Left ventricle myocardium superior (tissue), 1 donor: ENCODE results near the gene SNAPC2. TPM values are rescaled to one million over a fixed set of nuclear protein-coding genes. Genes with fewer than 3 reads are reported as not detected.

Source experiments
- ATAC-seq: fragments of 200-7000 bp; cut with Tn5 transposase; one replicate; pipeline ENCODE4 v1.9.1; 2020; ENCODE audit warnings: mild to moderate bottlenecking, moderate library complexity
- DNase-seq: peaks from one replicate; pipeline ENCODE4 v3.0.0-alpha.2; 2020
- intact Hi-C: fragments of 100-400 bp; cut with micrococcal nuclease; formaldehyde crosslinking; loops from one replicate; pipeline ENCODE4 v1.11.0; 2022
- long read RNA-seq: library from polyadenylated mRNA; unstranded; transcript quantifications from one replicate; pipeline ENCODE4 v2.0.0, GENCODE V29; 2021
- total RNA-seq: library from RNA; stranded (reverse); fragmentation: NEBNext Ultra II Directional; extraction: Animal tissue kit (Norgen Biotek cat#: 25700); gene quantifications from one replicate; pipeline ENCODE4 v1.2.1, GENCODE V29; 2021
- donor health status: DM: no; HTN: yes; CAD: no; lungs with severe emphysema.

SNAPC2 gene, protein sequence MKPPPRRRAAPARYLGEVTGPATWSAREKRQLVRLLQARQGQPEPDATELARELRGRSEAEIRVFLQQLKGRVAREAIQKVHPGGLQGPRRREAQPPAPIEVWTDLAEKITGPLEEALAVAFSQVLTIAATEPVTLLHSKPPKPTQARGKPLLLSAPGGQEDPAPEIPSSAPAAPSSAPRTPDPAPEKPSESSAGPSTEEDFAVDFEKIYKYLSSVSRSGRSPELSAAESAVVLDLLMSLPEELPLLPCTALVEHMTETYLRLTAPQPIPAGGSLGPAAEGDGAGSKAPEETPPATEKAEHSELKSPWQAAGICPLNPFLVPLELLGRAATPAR
- 9.7 TPM for total RNA-seq
- long read RNA-seq, transcript SNAPC2-201 (5 exons, 1,542 nt), result major isoform, 11 of 23 reads
- long read RNA-seq, partial matches to known transcripts, result 6 of 23 reads
- long read RNA-seq, other reads (novel, unspliced or antisense), result 2 of 23 reads

DNA sequence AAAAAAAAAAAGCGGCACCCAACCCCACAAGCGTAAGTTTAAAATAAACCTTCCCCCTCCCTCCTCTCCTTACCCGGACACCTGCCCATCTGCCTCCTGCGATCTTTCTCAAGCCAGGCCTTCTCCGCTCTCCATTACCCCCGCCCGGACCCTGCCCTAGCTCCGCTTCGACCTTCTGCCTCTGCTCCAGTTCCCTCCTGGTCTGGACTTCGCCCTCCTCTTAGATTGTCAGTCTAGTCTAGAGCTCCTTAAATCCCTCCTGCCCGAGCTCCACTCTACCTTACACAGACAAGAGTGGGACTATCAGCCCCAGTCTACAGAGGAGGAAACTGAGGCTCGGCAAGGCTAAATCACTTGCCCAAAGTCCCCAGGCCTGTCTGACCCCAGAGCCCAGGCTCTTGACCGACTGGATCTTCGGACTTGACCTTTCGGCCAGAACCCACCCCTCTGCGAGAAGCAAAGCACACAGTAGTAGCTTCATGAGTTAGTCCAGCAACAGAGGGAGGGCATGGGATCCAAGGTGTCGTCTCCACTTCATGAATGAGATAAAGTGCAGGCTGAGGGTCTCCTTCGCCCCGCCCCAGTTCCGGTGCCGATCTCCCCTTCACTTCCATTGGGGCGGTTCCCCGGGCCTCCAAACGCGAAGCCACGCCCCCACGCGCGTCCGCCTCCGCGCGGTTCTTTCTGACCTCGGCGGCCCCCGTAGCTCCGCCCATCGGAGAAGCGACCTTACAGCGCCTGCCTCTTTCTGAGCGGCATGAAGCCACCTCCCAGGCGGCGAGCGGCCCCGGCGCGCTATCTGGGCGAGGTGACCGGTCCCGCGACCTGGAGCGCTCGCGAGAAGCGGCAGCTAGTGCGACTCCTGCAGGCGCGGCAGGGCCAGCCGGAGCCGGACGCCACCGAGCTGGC lies at the start of gene SNAPC2:
SNAPC2 (plus strand) TSS at position 729 of the 909 bp plus-strand sequence; CDS start at position 758, 29 bp downstream.
- DNase-seq (peak; percentile 99), ATAC-seq (peak; percentile 72)
- intact Hi-C loops, result no loop called here

DNA sequence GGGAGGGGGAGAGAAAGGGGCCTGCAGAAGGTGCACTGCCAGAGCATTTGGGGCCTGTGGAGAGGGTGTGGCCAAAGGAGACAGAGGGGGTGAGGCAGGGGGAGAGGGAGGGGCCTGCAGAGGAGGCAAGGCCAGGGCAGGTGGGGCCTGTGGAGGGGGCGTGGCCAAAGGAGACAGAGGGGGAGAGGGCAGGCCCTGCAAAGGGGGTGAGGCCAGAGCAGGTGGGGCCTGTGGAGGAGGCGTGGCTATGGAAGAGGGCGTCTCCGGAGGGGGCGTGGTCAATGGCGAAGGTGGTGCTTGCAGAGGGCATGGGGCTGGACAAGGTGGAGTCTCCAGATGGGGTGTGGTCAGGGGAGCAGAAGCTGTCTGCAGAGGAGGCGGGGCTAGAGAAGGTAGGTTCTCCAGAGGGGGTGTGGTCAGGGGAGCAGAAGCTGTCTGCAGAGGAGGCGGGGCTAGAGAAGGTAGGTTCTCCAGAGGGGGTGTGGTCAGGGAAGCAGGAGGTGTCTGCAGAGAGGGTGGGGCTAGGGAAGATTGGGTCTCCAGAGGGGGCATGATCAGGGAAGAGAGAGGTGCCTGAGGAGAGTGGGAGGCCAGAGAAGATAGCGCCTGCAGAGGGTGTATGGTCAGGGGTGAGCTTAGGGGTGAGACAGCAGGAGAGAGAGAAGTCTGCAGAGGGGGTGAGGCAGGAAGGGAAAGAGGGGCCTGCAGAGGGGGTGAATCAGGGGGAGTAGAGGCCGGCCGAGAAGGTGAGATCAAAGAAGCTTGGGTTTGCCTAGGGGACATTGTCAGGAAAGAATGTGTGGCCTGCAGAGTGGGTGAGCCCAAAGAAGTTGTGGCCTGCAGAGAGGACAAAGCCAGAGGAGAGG lies 49.3 kb upstream of the SNAPC2 start:
- ATAC-seq (no peak), DNase-seq (peak; percentile 49)
- intact Hi-C loops, result no loop called here

- peak; percentile 85 for DNase-seq
- intact Hi-C loops, result no loop called here
- ATAC-seq, result peak; percentile 56
These were observed 48.5 kb upstream of the SNAPC2 start for GRCh38 chr19:7871437-7872305.

DNA sequence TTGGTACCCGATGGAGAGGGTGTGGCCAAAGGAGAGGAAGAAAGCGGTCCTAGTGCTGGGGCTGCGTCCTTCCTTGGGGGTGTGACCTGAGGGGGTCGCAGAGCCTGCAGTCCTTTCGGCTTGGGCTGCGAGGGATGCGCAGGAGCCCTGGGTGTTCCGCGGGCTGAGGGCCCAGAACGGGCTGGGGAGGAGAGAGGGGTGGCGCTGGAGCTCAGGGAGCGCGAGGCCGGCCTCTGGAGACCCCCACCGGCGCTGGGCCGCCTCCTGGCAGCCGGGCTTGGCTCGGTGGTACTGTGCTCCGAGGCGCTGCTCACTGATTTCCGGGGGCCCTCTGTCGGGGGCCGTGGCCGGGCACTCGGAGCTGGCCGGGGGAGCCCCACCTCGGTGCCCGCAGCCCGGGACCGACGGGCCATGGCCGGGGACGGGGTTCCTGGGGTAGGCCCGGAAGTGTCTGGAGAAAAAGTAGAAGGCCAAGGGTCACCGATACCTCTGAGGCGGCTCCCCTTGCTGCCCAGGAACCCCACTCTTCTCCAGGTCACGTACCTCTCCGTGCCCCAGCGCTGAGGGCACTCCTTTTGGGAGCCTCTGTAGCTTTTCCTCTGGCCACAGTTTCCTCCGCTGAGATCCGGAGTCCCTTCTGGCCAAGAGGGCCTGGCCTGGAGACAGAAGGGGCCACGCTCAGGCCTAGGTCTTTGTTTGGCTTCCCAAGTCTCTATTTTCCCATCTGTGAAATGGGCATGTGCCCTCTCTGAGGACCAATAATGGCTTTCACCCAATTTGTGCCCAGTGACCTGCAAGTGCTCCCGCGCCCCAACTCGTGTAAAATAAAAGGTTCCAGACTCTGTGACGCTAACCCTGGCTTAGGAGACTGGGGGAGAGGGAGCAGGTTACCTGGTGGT lies 47.6 kb upstream of the SNAPC2 start:
- no peak for DNase-seq
- ATAC-seq, result no peak
- intact Hi-C loops, result no loop called here

GRCh38 chr19:7873304-7874075 lies 46.6 kb upstream of the SNAPC2 start:
- intact Hi-C loops, result no loop called here
- no peak for ATAC-seq
- no peak for DNase-seq

GRCh38 chr19:7874076-7874896 lies 45.9 kb upstream of the SNAPC2 start, which contains the start of gene PRR36:
Gene PRR36 (minus strand): TSS chr19:7874390. CDS start chr19:7873689, 701 bp downstream.
- DNase-seq, result peak; percentile 71
- ATAC-seq, result peak; percentile 20
- intact Hi-C loops, result no loop called here

GRCh38 chr19:7874897-7875273 lies 45.3 kb upstream of the SNAPC2 start:
- intact Hi-C loops, result no loop called here
- ATAC-seq (no peak), DNase-seq (no peak)

DNA sequence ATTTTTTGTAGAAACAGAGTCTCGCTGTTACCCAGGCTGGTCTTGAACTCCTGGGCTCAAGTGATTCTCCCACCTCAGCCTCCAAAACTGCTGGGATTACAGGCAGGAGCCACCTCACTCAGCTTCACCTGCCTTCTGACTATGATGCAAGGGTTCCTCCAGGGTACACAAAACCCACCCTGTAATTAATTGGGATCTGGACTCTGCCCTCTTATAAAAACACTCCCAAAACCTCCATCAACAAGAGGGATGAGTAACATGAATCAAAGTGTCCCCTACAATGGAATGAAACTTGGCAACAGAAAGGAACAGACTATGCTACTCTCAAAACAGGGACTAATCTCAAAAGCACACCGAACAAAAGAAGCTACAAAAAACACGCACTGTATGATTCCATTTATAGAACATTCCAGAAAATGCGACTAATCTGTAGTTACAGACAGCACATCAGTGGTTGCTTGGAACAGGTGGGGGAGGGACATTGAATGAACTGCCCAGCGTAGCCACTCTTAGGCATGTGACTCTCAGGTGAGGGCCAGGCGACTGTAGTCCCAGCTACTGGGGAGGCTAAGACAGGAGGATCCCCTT lies 42.8 kb upstream of the SNAPC2 start:
- no peak for ATAC-seq
- DNase-seq, result no peak
- intact Hi-C loops, result no loop called here

GRCh38 chr19:7879111-7879807 lies 40.9 kb upstream of the SNAPC2 start:
- no peak for DNase-seq
- no peak for ATAC-seq

GRCh38 chr19:7879836-7880235 lies 40.3 kb upstream of the SNAPC2 start:
- no peak for ATAC-seq
- no peak for DNase-seq

More at GRCh38 chr19:7879111-7879807, 40.9 kb upstream of the SNAPC2 start:
- intact Hi-C loops, result no loop called here

DNA sequence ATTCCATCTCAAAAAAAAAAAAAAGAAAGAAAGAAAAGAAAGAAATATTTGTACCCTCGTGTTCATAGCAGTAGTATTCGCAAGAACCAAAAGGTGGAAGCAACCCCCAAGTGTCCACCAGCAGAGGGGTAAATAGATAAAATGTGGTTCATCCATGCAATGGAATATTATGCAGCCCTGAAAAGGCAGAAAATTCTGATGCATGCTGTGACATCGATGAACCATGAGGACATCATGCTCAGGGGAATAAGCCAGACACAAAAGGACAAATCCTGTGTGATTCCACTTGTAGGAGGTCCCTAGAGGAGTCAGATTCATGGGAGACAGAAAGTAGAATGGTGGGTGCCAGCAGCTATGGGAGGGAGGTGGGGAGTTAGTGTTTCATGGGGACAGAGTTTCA lies 38.2 kb upstream of the SNAPC2 start:
- ATAC-seq, result no peak

More at GRCh38 chr19:7879836-7880235, 40.3 kb upstream of the SNAPC2 start:
- intact Hi-C loops, result no loop called here

GRCh38 chr19:7883105-7883504 lies 37.0 kb upstream of the SNAPC2 start:
- no peak for DNase-seq
- ATAC-seq, result no peak
- intact Hi-C loops, result no loop called here

More for the DNA sequence above, 38.2 kb upstream of the SNAPC2 start:
- intact Hi-C loops, result no loop called here
- no peak for DNase-seq

- ATAC-seq (no peak), DNase-seq (no peak)
- intact Hi-C loops, result no loop called here
These were observed 36.2 kb upstream of the SNAPC2 start for GRCh38 chr19:7883796-7884570.

DNA sequence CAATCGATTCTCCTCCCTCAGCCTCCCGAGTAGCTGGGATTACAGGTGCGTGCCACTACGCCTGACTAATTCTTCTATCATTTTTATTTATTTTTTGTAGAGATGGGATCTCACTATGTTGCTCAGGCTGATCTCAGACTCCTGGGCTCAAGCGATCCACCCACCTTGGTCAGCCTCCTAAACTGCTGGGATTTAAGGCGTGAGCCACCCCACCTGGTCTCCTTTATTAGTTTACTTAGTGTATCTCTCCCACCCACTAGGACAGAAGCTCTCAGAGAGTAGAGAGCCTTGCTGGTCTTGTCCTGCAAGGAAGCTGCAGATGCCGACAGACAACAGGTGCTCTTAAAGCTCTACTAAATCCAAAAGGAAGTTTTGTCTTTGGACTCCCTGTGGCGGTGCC lies 34.3 kb upstream of the SNAPC2 start:
- intact Hi-C loops, result no loop called here
- no peak for DNase-seq
- ATAC-seq, result no peak
